ENCODE results near the gene LCN9. TPM values are rescaled to one million over a fixed set of nuclear protein-coding genes. Genes with fewer than 3 reads are reported as not detected.

The LCN9 gene
- total and polyA plus RNA-seq, 9 of the 15 experiments (the other 6 are each of a cell fraction or from before 2014, with no cell fraction given): not detected

DNA sequence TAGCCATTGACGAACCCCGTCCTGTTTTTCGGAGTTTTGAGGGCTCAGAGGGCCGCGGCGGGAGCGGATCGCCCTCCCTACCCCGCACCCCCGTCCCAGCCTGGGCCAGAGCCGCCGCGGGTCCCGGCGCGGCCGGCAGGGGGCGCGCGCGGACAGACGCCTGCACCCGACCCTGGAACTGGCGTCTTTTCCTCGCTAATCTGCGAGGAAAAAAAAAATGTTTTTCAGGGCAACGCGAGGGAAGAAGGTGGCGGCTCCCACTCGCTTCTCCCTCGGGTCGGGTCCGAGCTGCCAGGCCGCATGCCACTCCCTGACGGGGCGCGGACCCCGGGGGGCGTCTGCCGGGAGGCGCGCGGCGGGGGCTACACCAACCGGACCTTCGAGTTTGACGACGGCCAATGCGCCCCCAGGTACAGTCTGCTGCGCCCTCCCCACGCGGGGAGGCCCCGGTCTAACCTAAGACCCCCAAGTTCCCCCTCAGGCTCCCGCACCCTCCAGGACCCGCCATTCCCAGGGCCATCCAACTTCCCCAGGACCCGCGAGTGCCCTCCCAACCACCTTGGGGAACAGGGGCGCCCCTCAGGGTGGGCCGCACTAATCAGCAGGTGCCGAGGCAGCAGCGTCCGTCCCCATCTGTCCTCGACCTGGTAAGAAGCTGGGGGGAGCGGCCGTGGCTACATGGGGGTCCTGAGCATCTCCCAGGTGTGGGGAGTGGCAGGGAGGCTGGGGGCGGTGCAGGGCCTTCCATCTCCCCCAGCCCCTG is 39.0 kb downstream of the LCN9 start, which contains the start of gene KCNT1 (continued):
- TF ChIP-seq, protein P1, sequence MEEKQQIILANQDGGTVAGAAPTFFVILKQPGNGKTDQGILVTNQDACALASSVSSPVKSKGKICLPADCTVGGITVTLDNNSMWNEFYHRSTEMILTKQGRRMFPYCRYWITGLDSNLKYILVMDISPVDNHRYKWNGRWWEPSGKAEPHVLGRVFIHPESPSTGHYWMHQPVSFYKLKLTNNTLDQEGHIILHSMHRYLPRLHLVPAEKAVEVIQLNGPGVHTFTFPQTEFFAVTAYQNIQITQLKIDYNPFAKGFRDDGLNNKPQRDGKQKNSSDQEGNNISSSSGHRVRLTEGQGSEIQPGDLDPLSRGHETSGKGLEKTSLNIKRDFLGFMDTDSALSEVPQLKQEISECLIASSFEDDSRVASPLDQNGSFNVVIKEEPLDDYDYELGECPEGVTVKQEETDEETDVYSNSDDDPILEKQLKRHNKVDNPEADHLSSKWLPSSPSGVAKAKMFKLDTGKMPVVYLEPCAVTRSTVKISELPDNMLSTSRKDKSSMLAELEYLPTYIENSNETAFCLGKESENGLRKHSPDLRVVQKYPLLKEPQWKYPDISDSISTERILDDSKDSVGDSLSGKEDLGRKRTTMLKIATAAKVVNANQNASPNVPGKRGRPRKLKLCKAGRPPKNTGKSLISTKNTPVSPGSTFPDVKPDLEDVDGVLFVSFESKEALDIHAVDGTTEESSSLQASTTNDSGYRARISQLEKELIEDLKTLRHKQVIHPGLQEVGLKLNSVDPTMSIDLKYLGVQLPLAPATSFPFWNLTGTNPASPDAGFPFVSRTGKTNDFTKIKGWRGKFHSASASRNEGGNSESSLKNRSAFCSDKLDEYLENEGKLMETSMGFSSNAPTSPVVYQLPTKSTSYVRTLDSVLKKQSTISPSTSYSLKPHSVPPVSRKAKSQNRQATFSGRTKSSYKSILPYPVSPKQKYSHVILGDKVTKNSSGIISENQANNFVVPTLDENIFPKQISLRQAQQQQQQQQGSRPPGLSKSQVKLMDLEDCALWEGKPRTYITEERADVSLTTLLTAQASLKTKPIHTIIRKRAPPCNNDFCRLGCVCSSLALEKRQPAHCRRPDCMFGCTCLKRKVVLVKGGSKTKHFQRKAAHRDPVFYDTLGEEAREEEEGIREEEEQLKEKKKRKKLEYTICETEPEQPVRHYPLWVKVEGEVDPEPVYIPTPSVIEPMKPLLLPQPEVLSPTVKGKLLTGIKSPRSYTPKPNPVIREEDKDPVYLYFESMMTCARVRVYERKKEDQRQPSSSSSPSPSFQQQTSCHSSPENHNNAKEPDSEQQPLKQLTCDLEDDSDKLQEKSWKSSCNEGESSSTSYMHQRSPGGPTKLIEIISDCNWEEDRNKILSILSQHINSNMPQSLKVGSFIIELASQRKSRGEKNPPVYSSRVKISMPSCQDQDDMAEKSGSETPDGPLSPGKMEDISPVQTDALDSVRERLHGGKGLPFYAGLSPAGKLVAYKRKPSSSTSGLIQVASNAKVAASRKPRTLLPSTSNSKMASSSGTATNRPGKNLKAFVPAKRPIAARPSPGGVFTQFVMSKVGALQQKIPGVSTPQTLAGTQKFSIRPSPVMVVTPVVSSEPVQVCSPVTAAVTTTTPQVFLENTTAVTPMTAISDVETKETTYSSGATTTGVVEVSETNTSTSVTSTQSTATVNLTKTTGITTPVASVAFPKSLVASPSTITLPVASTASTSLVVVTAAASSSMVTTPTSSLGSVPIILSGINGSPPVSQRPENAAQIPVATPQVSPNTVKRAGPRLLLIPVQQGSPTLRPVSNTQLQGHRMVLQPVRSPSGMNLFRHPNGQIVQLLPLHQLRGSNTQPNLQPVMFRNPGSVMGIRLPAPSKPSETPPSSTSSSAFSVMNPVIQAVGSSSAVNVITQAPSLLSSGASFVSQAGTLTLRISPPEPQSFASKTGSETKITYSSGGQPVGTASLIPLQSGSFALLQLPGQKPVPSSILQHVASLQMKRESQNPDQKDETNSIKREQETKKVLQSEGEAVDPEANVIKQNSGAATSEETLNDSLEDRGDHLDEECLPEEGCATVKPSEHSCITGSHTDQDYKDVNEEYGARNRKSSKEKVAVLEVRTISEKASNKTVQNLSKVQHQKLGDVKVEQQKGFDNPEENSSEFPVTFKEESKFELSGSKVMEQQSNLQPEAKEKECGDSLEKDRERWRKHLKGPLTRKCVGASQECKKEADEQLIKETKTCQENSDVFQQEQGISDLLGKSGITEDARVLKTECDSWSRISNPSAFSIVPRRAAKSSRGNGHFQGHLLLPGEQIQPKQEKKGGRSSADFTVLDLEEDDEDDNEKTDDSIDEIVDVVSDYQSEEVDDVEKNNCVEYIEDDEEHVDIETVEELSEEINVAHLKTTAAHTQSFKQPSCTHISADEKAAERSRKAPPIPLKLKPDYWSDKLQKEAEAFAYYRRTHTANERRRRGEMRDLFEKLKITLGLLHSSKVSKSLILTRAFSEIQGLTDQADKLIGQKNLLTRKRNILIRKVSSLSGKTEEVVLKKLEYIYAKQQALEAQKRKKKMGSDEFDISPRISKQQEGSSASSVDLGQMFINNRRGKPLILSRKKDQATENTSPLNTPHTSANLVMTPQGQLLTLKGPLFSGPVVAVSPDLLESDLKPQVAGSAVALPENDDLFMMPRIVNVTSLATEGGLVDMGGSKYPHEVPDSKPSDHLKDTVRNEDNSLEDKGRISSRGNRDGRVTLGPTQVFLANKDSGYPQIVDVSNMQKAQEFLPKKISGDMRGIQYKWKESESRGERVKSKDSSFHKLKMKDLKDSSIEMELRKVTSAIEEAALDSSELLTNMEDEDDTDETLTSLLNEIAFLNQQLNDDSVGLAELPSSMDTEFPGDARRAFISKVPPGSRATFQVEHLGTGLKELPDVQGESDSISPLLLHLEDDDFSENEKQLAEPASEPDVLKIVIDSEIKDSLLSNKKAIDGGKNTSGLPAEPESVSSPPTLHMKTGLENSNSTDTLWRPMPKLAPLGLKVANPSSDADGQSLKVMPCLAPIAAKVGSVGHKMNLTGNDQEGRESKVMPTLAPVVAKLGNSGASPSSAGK (IDR thresholded peaks at IDR 0.05): no peak
- no peak for TF ChIP-seq BRCA1 (IDR thresholded peaks at IDR 0.05)
- no peak for TF ChIP-seq BRCA1 (CRISPR knock-in tag; IDR thresholded peaks at IDR 0.05)
- no peak for TF ChIP-seq HDAC2 (IDR thresholded peaks at IDR 0.05)
- TF ChIP-seq CBX2 (IDR thresholded peaks at IDR 0.05; ENCODE audit: insufficient read depth, low read length, poor library complexity, severe bottlenecking): no peak
- no peak for TF ChIP-seq PTBP1 (IDR thresholded peaks at IDR 0.05; ENCODE audit: low read depth, low read length)
- no peak for TF ChIP-seq GATAD2A (IDR thresholded peaks at IDR 0.05)
- TF ChIP-seq, protein P2, sequence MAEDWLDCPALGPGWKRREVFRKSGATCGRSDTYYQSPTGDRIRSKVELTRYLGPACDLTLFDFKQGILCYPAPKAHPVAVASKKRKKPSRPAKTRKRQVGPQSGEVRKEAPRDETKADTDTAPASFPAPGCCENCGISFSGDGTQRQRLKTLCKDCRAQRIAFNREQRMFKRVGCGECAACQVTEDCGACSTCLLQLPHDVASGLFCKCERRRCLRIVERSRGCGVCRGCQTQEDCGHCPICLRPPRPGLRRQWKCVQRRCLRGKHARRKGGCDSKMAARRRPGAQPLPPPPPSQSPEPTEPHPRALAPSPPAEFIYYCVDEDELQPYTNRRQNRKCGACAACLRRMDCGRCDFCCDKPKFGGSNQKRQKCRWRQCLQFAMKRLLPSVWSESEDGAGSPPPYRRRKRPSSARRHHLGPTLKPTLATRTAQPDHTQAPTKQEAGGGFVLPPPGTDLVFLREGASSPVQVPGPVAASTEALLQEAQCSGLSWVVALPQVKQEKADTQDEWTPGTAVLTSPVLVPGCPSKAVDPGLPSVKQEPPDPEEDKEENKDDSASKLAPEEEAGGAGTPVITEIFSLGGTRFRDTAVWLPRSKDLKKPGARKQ (CRISPR knock-in tag; IDR thresholded peaks at IDR 0.05): no peak
- no peak for TF ChIP-seq PRMT5 (CRISPR knock-in tag; IDR thresholded peaks at IDR 0.05)
- TF ChIP-seq ZNF133 (CRISPR knock-in tag; IDR thresholded peaks at IDR 0.05): no peak

All from K562 (cell line).